ENCODE data around the gene WDR45B.

The WDR45B gene

DNA sequence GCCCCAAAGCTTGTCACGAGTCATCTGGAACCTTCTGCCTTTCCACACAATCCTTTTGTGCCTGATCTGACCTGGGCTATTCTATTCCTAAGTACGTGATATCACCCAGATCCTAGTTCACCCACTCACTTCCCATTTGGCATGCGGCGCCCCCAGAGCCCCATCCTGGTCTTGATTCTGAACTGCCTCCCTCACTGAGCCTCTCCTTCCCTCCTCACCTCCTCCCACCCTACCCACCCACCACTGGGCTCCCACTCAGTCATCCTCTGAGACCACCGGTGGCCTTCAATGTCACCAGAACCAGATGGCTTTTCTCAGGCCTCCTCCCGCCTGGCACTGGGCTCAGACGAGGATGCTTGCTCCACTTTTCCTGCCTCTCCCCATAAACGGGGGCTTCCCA, 18.5 kb downstream of the WDR45B start:
- no peak for TF ChIP-seq TEAD4 (IDR thresholded peaks at IDR 0.05)
- TF ChIP-seq TAF1 (IDR thresholded peaks at IDR 0.05; ENCODE audit: low read depth) = no peak
- TF ChIP-seq, protein P1, sequence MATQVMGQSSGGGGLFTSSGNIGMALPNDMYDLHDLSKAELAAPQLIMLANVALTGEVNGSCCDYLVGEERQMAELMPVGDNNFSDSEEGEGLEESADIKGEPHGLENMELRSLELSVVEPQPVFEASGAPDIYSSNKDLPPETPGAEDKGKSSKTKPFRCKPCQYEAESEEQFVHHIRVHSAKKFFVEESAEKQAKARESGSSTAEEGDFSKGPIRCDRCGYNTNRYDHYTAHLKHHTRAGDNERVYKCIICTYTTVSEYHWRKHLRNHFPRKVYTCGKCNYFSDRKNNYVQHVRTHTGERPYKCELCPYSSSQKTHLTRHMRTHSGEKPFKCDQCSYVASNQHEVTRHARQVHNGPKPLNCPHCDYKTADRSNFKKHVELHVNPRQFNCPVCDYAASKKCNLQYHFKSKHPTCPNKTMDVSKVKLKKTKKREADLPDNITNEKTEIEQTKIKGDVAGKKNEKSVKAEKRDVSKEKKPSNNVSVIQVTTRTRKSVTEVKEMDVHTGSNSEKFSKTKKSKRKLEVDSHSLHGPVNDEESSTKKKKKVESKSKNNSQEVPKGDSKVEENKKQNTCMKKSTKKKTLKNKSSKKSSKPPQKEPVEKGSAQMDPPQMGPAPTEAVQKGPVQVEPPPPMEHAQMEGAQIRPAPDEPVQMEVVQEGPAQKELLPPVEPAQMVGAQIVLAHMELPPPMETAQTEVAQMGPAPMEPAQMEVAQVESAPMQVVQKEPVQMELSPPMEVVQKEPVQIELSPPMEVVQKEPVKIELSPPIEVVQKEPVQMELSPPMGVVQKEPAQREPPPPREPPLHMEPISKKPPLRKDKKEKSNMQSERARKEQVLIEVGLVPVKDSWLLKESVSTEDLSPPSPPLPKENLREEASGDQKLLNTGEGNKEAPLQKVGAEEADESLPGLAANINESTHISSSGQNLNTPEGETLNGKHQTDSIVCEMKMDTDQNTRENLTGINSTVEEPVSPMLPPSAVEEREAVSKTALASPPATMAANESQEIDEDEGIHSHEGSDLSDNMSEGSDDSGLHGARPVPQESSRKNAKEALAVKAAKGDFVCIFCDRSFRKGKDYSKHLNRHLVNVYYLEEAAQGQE (IDR thresholded peaks at IDR 0.05; ENCODE audit: low read depth) = no peak
- TF ChIP-seq ZBTB7A (IDR thresholded peaks at IDR 0.05; ENCODE audit: low read depth) = no peak
- no peak for TF ChIP-seq TCF12 (IDR thresholded peaks at IDR 0.05; ENCODE audit: low read depth)
- no peak for TF ChIP-seq NFIC (IDR thresholded peaks at IDR 0.05)
- TF ChIP-seq, protein P2, sequence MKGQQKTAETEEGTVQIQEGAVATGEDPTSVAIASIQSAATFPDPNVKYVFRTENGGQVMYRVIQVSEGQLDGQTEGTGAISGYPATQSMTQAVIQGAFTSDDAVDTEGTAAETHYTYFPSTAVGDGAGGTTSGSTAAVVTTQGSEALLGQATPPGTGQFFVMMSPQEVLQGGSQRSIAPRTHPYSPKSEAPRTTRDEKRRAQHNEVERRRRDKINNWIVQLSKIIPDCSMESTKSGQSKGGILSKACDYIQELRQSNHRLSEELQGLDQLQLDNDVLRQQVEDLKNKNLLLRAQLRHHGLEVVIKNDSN (IDR thresholded peaks at IDR 0.05) = no peak
- no peak for TF ChIP-seq EGR1 (IDR thresholded peaks at IDR 0.05)
- TF ChIP-seq CEBPB (IDR thresholded peaks at IDR 0.05) = no peak
- TF ChIP-seq FOXM1 (IDR thresholded peaks at IDR 0.05; ENCODE audit: borderline replicate concordance, low read depth) = no peak

DNA sequence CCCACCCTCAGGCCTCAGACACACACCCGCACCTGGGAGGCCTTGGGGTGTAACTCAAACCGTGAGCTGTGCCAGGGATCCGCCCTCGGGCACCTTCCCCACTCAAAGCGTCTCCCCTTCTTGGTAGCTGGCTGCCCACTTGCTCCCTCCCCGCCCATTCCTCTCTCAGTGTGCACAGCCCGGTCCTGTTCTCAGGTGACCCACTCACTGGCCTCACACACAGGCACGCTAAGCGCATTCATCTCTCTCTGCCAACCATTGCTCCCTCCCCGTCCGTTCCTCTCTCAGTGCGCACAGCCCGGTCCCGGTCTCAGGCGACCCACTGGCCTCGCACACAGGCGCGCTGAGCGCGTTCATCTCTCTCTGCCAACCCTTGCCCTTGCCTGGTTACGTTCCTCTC, 20.8 kb downstream of the WDR45B start:
- TF ChIP-seq NFIC (IDR thresholded peaks at IDR 0.05) (no peak), RAD21 (IDR thresholded peaks at IDR 0.05; ENCODE audit: low read depth) (no peak), TCF12 (IDR thresholded peaks at IDR 0.05; ENCODE audit: low read depth) (no peak), FOXM1 (IDR thresholded peaks at IDR 0.05; ENCODE audit: borderline replicate concordance, low read depth) (no peak), EP300 (IDR thresholded peaks at IDR 0.05; ENCODE audit: borderline replicate concordance) (no peak), ZBTB7A (IDR thresholded peaks at IDR 0.05; ENCODE audit: low read depth) (no peak), EGR1 (IDR thresholded peaks at IDR 0.05) (no peak), TAF1 (IDR thresholded peaks at IDR 0.05; ENCODE audit: low read depth) (no peak), CREB1 (IDR thresholded peaks at IDR 0.05; ENCODE audit: low read depth) (no peak)
- TF ChIP-seq, protein P1 (IDR thresholded peaks at IDR 0.05; ENCODE audit: low read depth) = no peak
- TF ChIP-seq, protein P3, sequence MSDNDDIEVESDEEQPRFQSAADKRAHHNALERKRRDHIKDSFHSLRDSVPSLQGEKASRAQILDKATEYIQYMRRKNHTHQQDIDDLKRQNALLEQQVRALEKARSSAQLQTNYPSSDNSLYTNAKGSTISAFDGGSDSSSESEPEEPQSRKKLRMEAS (IDR thresholded peaks at IDR 0.05) = no peak
- TF ChIP-seq, protein P2 (IDR thresholded peaks at IDR 0.05) = no peak

DNA sequence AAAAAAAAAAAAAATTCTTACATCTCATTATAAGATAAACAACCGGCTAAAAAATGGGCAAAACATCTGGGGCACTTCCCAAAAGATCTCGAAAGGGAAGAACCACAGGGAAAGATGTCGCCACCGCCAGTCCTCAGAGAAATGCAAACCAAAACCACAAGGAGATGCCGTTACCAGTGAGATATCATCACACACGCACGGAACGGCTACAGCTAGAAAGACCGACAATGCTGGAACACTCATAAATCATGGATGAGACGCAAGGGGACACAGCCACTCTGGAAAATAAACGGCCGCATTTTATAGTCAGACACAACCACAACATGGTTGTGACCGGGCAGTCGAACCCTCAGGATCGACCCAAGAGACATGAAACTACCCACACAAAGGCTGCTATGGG, 24.5 kb downstream of the WDR45B start:
- TF ChIP-seq FOXM1 (IDR thresholded peaks at IDR 0.05; ENCODE audit: borderline replicate concordance, low read depth) (no peak), CEBPB (IDR thresholded peaks at IDR 0.05) (no peak), TCF12 (IDR thresholded peaks at IDR 0.05; ENCODE audit: low read depth) (no peak), TAF1 (IDR thresholded peaks at IDR 0.05; ENCODE audit: low read depth) (no peak), CREB1 (IDR thresholded peaks at IDR 0.05; ENCODE audit: low read depth) (no peak), EP300 (IDR thresholded peaks at IDR 0.05; ENCODE audit: borderline replicate concordance) (no peak), NFIC (IDR thresholded peaks at IDR 0.05) (no peak), EGR1 (IDR thresholded peaks at IDR 0.05) (no peak), ZBTB7A (IDR thresholded peaks at IDR 0.05; ENCODE audit: low read depth) (no peak)
- TF ChIP-seq, protein P1 (IDR thresholded peaks at IDR 0.05; ENCODE audit: low read depth) = no peak
- TF ChIP-seq, protein P3 (IDR thresholded peaks at IDR 0.05) = no peak

DNA sequence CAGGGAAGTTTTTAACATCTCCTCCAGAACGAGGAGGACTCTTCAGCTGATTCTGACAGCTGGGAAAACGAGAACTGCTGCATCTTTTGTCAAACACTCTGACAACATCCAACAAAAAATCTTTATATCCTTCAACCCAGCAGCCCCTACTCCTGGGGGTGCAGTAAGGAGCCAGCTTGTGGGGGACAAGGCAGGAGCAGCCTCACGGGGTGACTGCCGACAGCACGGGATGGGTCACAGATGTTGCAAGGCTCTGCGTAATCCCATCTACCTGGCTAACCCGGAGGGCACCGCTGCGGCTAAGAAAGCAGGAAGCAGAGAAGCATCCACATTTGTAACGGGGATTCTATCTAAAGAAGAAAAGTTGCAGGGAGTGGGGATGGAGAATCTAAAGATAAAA, 28.6 kb downstream of the WDR45B start:
- TF ChIP-seq, protein P2 (IDR thresholded peaks at IDR 0.05) = no peak
- TF ChIP-seq, protein P1 (IDR thresholded peaks at IDR 0.05; ENCODE audit: low read depth) = no peak
- TF ChIP-seq, protein P3 (IDR thresholded peaks at IDR 0.05) = no peak
- TF ChIP-seq EP300 (IDR thresholded peaks at IDR 0.05; ENCODE audit: borderline replicate concordance) (no peak), CEBPB (IDR thresholded peaks at IDR 0.05) (no peak), FOXM1 (IDR thresholded peaks at IDR 0.05; ENCODE audit: borderline replicate concordance, low read depth) (no peak)

All from Ishikawa (cell line).